HG03469 (cell line): ENCODE data around the gene CLDN16.

Source experiments
- ATAC-seq: cut with Tn5 transposase; IDR thresholded peaks from one replicate; pipeline ENCODE4 v1.9.1; 2021; ENCODE audit warnings: mild to moderate bottlenecking, moderate library complexity, moderate number of reproducible peaks; ENCODE audit not compliant: unreplicated experiment

CLDN16 gene, protein sequence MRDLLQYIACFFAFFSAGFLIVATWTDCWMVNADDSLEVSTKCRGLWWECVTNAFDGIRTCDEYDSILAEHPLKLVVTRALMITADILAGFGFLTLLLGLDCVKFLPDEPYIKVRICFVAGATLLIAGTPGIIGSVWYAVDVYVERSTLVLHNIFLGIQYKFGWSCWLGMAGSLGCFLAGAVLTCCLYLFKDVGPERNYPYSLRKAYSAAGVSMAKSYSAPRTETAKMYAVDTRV

DNA sequence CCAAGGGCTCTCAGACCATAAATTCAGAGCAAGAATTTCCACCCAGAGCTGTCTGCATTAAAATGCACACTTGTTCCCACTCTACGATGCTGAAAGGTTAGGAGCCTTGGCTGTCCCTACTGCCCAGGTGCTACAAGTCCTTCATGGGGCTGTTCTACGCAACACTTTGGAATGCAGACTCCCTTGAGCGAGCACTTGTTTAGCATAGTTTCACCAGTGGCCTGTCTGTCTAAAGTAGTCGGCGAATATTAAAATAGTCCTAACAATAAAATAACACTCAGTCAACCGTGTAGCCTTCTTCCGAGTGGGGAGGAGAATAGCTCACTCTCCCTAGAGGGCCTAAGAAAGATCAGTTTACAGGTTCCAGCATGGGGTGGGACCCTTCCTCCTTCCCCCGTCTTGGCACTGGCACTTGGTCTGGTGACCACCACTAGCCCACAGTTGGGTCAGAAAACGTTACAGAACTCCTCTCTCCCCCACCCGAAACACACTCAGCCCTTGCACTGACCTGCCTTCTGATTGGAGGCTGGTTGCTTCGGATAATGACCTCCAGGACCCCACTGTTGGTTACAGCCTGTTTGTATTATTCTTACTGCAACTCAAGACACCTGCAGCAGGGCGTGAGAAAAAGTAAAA is at the start of gene CLDN16:
Gene CLDN16 (plus strand): TSS at position 586 of the 636 bp plus-strand sequence. CDS start 167 bp downstream, outside the sequence.
- no peak for ATAC-seq

DNA sequence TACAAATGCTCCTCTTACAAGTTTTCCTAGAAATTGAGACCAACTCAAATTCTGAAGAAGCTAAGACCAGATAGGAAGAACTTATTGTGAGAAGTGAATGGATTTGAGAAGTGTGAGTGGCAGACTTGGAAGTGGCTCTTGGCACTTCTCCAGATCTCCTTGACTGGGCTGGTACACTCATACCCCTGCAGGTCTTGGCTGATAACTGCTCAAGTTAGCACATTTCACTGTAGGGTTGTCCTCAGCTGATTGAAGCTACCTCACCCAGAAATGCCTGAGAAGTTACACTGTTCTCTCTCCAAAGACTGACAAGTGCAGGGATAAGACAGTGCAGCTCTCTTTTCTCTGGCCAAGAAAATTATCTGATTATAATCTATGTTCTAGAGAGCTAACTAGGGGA is 49.2 kb upstream of the CLDN16 start:
- ATAC-seq: no peak

DNA sequence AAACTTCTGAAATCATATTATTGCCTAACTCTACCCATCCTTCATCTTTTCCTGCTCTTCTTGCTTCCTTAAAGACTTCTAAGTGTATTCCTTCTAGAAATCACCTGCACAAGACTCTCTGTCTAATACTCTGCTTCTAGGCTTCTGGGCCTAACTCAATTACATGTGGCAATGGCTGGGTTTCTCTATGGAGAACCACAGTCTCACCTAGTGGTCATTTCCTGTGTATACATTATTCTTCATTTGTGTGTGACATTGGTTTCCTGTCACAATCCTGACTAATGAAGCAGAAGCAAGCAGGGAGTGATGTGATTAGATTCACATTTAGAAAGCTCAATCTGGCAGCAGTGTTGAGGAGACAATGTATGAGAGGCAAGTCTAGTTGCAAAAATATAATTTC is 48.8 kb upstream of the CLDN16 start:
- ATAC-seq: peak; percentile 93

DNA sequence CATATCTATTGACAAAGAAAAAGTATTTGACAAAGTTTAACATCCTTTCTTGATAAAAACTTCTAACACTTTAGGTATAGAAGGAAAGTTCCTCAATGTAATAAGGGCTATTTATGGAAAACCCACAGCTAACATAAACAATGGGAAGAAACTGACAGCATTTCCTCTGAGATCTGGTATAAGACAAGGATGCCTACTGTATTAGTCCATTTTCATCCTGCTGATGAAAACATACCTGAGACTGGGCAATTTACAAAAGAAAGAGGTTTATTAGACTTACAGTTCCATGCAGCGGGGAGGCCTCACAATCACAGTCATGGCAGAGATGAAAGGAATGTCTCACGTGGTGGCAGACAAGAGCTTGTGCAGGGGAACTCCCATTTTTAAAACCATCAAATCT is 47.9 kb upstream of the CLDN16 start:
- no peak for ATAC-seq

DNA sequence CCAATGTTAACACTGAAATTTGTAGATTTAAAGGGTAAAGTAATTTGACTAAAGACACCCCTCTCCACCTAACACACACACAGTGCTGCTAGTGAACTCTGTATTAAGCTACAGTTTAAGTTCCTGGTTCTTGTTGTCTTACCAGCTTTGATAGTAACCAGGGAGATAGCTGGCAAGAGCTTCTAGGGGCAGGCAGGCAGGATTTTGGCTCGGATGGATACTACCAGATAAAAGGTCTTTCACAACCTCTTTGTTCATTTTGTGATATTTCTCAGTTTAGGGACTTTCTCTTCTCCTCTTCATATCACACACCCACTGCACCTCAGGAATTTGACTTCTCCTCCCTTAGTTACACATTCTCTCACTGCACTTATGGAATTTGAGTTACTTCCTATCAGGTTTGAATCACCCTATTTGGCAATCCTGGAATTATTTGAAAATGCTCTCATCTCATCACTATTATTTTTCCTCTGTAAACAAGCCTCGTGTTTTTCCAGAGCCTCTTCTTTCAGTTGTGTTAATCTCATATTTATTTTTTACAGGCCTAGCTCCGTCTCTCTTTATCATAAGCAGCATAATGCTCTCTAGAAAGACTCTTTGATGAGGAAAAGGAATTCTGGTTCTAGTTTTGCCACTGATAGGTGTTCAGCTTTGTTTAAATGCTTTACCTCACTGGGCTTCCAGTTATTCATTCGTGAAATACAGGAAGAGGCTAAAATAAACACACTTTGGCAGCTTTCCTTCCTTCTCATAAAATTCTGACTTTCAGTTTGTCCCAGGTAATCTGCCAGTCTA is 42.7 kb upstream of the CLDN16 start:
- ATAC-seq: no peak

DNA sequence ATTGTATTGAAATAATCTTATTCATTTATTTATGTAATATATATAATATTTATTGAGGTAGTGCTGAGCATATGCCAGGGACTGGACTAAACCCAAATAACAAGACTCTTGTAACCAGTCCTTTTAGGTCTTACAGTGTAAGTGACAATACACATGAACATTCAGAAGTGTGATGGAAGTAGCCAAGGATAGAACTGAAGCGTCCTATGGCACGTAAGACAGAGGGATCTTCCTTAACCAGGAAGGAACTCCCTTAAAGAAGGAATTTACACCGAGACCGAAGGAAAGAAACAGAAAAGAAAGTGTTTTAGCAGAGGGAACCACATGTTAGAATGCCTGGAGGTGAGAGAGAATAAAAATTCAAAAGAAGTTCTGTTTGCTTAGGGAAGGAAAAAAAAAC is 42.1 kb upstream of the CLDN16 start:
- no peak for ATAC-seq

DNA sequence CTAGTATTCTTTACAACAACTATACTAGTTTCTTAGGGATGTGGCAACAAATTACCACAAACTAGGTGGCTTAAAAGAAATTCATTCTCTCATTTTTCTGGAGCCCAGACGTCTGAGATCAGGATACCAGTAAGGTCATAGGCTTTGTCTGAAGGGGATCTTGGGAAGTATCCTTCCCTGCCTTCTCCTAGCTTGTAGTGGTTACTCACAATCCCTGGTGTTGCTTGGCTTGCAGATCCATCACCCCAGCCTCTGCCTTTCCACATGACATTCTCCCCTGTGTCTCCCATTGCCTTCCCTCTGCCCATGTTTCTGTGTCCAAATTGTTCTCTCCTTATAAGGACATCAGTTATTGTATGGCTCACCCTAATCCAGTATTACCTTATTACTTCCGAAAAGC is 41.4 kb upstream of the CLDN16 start:
- no peak for ATAC-seq

DNA sequence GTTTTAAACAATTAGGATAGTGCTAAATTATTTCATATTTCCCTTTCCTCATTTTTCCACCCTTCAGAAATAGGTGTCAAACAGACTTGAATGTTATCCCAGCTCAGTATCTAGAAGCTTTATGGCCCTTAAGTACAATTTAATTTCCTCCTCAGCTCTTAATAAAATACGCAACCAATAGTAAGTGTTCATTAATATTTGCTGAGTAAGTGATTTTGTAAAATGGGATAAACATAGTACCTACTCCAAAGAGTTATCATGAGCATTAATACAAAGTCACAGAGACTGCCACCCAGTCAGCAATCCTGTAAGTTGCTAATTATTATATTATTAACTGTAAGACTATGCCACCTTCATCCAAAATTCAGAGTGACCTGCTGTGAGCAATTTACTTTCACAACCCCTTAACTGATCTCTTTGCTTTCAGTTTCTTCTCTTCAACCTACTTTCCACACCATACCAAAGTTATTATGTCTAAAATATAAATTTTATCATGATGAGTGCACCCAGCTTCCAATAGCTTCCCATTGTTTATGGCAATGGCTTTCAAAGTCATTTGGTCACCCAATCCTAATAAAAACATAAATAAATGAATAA is 35.0 kb upstream of the CLDN16 start:
- ATAC-seq: no peak

DNA sequence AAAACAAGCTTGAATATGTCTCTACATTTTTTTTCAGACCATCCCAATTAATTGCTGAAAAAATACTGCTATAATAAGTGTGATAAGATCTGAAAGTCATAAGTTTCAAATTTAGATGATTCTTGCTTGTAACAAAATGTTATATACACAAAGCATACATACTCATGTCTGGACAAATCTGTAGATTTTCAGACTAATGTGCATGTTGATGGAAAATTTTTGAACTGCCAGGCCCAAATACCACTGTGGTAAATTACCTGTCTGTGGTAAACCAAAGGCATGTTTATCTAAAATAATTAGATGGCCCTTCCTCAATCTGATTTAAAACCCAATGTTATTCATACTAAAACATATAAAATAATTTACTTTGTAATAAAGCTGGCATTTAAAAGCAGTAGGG is 31.7 kb upstream of the CLDN16 start:
- no peak for ATAC-seq

DNA sequence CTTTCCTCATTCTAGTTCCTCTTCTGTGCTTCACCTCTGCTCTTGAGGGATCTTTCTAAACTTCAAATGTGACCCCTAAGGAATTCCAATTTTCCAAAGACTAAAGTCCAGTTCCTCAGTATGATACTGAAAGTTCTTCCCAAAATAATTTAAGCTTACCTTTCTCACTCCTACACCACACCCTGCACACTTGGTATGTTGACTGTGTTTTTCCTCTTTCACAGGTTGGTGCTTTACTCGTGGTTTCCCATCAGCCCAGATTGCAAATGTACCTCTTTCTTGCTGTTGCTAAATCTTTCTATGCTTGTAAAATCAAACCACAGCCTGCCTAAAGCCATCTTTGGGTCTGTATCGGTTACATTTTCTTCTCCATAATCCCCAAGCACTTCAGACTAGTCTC is 30.5 kb upstream of the CLDN16 start:
- no peak for ATAC-seq

DNA sequence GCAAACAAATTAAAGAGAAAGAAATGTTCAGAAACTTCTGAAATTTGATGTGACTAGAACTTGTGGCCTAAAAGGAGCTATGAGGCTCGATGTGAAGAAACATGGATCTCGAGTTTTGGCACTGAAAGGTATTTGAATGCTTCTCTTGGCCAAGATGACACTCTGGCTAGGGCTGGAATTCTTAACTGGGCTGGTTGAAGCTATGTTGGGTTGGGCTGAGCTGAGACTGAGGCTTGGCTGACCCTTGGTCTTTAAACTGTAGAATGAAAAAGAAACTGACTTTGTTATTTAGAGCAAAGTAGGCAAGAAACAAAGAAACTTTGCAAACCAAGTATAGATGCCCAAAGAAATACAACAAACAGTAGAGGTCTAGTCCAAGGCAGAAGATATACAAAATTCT is 28.1 kb upstream of the CLDN16 start:
- ATAC-seq: no peak

DNA sequence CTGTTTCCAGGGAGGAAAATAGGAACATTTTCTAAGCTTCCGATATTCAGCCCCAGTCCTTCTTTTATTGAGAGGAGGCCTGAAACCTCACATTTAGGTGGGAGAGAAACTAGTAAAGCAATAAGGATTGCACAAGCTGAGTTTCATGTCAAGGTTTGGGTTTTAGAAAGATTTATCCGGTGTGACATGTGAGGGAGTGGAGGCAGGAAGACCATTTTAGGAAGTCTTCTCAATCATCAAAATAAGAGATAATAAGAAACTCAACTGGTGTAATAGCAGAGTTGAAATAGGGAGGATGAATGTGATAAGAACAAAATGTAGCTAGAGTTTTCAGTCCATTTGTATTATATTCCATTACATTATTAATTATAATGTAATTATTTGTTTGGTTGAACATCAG is 27.7 kb upstream of the CLDN16 start:
- ATAC-seq: no peak

DNA sequence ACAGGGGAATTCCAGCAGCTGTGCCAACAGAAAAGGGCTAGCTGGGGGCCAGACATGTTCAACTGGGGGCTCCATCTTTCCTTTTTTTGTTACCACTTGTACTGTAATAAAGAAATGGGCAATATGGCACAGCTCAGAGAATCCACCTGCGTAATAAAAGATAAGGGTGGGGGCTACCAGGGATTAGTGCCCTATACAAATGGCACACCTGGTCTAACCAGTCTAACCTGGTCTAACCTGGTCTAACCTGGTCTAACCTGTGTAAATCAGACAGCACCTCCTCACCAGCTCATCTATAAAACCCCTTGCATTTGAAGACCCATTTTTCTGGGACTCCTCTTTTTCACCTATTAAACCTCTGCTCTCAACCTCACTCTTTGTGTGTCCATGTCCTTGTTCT is 26.2 kb upstream of the CLDN16 start:
- ATAC-seq: no peak

DNA sequence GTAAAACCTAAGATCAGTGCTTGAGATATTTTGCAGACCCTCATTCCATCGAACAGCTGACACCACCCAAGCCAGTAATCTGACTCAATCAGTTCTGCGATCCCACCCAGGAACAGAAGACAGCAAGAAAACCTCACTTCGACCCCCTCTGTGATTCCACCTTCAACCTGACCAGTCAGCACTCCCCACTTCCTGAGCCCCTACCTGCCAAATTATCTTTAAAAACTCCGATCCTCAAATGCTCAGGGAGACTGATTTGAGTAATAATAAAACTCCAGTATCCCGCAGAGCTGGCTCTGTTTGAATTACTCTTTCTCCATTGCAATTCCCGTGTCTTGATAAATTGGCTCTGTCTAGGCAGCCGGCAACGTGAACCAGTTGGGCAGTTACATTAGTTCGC is 25.7 kb upstream of the CLDN16 start:
- ATAC-seq: no peak

DNA sequence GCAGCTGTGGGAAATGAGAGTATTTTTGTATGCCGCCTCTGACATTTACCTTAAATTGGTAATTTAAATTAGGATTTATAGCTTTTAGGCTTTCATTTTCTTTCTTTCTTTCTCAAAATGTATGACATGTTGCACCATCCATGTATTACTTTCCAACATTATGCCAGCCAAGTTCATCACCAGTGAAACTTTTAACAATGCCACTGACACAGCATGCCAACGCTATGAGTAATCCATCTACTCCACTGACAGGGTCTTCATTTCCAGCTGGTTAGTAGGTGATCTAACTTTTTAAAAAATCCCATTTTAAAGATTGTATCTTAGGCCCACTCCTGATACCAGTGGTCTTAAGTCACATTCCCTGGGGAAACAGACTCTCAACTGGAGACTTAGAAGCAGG is 21.8 kb upstream of the CLDN16 start:
- no peak for ATAC-seq

DNA sequence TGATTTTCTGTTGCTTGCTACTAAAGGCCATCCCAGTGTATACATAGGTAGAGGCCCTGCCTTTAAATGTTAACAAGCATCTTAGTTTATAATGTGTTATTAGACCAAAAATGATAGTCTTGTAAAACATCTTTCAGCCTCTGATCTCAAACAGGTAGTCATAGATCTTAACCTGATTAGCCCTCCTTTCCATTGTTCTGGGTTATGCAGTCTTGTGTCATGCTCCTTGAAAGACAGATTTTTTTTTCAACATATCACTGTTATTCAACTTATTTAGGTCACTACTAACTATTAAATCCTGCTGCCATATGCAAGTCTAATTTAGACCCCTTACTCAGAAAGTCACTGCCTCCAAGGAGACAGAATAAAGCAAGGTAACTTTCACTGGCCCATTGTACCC is 19.1 kb upstream of the CLDN16 start:
- ATAC-seq: no peak

DNA sequence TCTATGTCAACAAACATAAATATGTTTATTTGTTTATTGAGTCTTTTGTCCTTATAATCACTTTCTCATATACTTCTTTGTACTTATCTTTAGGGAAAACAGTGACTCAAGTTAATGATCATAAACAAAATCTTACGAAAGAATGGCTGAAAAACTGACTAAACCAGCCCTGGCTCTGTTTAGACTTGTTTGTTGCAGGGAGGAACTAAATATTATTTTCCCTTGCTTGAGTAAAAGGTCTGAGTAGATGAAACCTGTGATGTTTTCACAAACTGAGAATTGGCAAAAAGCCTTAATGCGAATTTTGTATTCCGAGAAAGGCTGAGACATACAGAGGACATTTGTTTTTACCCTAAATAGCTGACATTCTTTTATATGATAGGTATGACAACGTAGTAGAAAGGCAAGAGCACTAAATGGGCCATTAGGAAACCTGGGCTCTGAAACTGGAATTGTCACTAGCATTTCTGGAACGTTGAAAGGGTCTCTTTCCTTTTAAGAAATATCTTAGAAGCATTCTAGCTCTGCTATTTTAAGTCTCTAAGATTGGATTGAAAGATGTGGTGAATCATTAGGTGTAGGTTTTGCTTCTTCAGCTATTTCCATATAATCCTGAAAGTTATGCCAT is 18.2 kb upstream of the CLDN16 start:
- ATAC-seq: no peak

DNA sequence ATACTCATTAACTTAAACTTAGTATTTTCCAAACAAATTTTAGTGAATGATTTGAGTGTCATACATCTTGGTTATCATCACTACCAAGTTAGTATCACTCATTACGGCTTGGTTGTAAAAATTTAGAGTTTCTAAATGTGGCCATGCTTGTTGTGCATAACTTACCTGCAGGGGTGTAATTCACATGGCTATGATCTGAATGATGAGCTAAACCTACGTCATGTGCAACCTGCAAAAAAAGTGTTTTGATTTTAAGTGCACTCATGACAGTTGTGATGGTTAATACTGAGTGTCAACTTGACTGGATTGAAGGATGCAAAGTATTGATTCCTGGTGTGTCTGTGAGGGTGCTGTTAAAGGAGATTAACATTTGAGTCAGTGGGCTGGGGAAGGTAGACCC is 17.6 kb upstream of the CLDN16 start:
- ATAC-seq: no peak

DNA sequence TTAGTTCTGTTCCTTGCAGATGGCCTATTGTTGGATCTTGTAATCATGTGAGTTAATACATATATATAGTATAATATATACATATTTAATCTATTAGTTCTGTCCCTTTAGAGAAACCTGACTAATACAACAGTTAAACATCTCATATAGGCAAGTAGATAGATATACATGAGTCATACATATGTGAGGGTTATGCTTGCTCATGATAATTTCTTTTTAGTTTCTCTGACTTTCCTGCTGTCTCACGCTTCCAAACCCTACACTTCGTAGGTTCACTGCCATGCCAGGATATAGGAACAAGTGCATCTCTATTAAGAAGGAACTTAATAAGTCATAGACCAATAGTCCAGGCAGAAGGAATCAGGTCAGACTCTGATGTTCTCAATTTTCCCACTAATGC is 16.8 kb upstream of the CLDN16 start:
- no peak for ATAC-seq

DNA sequence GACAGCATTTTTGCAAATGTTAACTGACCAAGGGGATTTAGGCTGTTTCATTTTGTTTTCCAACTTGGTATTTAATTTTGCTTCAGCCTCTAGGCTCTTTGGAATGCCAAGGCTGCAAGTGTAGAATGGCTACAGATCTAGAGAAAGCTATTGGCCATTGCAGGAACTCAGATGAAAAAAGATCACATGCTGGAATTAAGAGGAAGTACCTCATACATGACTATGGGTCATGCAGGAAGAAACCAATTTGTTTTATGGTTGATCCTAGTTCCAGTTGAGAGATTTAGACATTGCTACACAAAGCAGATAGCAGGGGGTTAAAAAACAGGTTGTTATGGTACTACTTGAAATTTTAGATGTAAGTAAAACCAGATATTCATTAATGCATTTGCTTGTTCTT is 12.7 kb upstream of the CLDN16 start:
- no peak for ATAC-seq

DNA sequence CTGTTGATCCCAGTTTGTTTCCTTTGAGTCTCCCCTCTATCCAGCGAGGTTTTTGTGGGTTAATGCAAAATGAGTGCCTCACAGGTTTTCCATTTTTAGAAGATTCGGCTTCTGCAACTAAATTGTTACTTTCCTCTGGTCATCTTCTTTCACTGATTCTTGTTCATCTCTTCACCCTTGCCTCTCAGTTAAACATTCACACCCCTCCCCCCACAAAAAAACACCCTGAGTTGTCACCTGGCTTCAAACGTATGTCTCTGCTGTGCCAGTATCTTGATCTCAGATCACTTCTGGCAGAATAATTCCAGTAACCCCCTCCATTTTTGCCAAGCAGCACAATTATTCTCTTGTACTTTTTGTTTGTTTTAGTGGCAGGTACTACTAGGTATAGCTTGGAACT is 12.3 kb upstream of the CLDN16 start:
- ATAC-seq: no peak
